ENCODE measurements around the gene UBL4B.

Gene UBL4B

GRCh38 chr1:110152133-110152785 lies 40.0 kb downstream of the UBL4B start:
- DNase-seq, result peak in 10 of 56 donors; percentile 7 to 59 (median 36)

- no peak for DNase-seq
Measured at GRCh38 chr1:110153407-110153950, 41.2 kb downstream of the UBL4B start.

GRCh38 chr1:110155878-110156522 lies 43.8 kb downstream of the UBL4B start:
- no peak for DNase-seq

GRCh38 chr1:110158261-110158660 lies 46.0 kb downstream of the UBL4B start:
- no peak for DNase-seq

DNA sequence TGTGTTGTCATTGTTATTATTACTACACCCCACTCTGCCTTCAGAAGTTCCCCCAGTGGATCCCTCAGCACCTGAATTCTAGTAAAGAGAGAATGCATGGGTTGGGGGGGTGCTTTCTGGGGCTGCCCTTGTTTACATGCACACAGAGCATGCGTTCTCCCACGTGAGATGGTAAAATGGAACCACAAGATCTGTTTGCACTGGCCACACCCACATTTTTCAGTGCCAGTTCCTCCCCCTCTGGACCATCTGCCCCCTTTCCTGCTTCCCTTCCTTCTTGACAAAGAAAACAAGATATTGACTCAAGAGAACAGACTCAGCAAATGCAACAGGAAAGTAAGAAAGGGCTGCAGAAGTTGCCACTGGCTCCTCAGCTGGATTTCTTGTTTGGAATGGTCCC lies 46.9 kb downstream of the UBL4B start:
- no peak for DNase-seq

- peak in 3 of 56 donors; percentile 12 to 14 (median 13) for DNase-seq
Measured at GRCh38 chr1:110160538-110161100, 48.4 kb downstream of the UBL4B start.

GRCh38 chr1:110161165-110161564 lies 48.9 kb downstream of the UBL4B start:
- DNase-seq, result no peak

DNA sequence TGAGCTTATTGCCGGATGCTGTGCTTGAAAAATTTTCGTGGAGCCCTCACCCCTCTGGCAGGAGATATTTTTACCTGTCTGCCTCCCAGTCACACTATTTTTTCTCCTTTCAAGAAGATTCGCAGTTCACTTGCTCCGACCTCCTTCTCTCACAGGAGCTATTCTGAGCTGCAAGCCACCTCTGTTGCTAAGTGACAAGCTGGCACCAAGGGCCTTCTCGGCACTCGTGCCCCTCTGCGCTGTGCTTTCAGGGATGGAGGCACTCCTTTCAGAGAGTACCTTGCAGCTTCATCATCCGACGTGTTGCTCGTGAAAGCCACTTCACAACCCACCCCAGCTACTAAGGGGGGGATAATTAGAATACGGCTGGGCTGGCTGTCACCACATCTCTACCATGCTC lies 49.6 kb downstream of the UBL4B start:
- DNase-seq, result peak in 32 of 56 donors; percentile 8 to 86 (median 44)
